IPS DF 6.9 (cell line): ENCODE measurements around the gene KRTAP2-3.

Source experiments
- DNase-seq: peaks from one replicate; pipeline ENCODE4 v3.0.0-alpha.2; 2013; ENCODE audit warnings: low read depth, low spot score
- H3K27ac ChIP-seq: one replicate; pipeline ENCODE4 v1.5.1; 2013; ENCODE audit warnings: low read length, control low read depth
- H3K27me3 ChIP-seq: 2 replicates; pipeline ENCODE4 v1.6.1; 2013; ENCODE audit warnings: mild to moderate bottlenecking, low read length; ENCODE audit not compliant: control insufficient read depth, insufficient read depth
- H3K36me3 ChIP-seq: 2 replicates; pipeline ENCODE4 v1.6.1; 2013; ENCODE audit warnings: low read length; ENCODE audit not compliant: control insufficient read depth, insufficient read depth
- H3K4me1 ChIP-seq: 2 replicates; pipeline ENCODE4 v1.6.1; 2013; ENCODE audit warnings: low read length; ENCODE audit not compliant: control insufficient read depth, insufficient read depth
- H3K4me3 ChIP-seq: 2 replicates; pipeline ENCODE4 v1.5.1; 2013; ENCODE audit warnings: mild to moderate bottlenecking, low read length
- H3K9me3 ChIP-seq: 2 replicates; pipeline ENCODE4 v1.6.1; 2013; ENCODE audit warnings: low read length, inconsistent platforms; ENCODE audit not compliant: control insufficient read depth, insufficient read depth
- WGBS: extraction: QIAGEN DNeasy Blood & Tissue Kit; methylation state at CpG from one replicate; pipeline ENCODE4 v1.1.7; 2013; ENCODE audit warnings: mixed read lengths, missing lambda C conversion rate; ENCODE audit not compliant: insufficient read length, insufficient coverage; 5-methylcytosine and 5-hydroxymethylcytosine counted together

The KRTAP2-3 gene

DNA sequence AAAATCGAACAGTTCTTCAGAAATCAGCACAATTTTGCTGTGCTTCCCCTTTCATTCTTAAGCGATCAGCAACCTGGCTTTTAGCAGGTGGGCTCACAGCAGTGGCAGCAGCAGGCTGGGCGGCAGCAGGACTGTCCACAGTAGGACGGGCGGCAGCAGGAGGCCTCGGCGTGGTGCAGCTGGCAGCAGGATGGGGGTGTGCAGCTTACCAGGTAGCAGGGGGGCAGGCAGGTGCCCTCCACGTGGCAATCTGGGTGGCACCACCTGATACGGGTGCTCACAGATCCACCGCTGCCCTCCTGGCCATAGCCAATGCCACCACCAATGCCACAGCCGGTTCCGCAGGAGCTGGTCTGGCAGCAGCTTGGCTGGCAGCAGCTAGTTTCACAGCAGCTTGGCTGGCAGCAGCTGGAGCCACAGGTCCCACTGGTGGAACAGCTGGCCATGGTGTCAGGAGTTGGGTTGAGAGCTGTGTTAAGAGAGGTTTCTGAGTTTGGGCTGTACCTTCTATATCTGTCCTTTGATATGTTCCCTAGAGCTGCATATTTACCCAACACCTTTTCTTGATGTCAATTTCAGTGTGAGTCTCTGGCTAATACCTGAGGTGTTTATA is 30.2 kb downstream of the KRTAP2-3 start, which contains the start of gene KRTAP1-4:
KRTAP1-4 (minus strand) TSS at position 563 of the 613 bp plus-strand sequence; CDS start at position 446, 117 bp downstream.
- DNase-seq, result no peak
- no CpG with 5 or more reads among the region's 12 CpGs for WGBS
- Histone ChIP-seq H3K4me1 (no peaks in the 10 kb centered on the region; the same call in 1 of the 2 replicates), H3K27me3 (no peaks in the 10 kb centered on the region), H3K27ac (no peak within 1 kb of the TSS), H3K9me3 (no peaks in the 10 kb centered on the region), H3K4me3 (no peak within 1 kb of the TSS), H3K36me3 (no peaks in the 10 kb centered on the region)

DNA sequence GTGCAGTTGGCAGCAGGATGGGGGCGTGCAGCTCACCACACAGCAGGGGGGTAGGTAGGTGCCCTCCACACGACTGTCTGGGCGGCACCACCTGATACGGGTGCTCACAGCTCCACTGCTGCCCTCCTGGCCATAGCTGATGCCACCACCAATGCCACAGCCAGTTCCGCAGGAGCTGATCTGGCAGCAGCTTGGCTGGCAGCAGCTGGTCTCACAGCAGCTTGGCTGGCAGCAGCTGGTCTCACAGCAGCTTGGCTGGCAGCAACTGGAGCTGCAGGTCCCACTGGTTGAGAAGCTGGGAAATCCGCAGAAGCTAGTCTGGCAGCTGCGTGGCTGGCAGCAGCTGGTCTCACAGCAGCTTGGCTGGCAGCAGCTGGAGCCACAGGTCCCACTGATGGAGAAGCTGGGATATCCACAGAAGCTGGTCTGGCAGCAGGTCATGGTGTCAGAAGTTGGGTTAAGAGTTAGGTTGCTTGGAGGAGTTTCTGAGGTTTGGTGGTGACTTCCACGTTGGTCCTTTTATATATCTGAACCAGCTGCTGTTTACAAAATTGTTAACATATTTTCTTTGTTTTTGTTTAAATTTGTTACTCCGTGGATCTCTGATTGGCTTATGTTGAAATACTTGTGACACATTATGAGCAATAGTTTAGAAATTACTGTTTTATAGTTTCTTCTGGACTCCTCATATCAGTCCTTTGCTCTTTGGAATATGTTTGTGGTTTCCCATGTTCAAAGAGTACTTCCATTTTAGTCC is 33.0 kb downstream of the KRTAP2-3 start, which contains the start of gene KRTAP1-5:
KRTAP1-5 (minus strand) TSS at position 494 of the 757 bp plus-strand sequence; CDS start at position 441, 53 bp downstream.
- no peaks in the 10 kb centered on the region for H3K9me3 ChIP-seq
- no peaks in the 10 kb centered on the region for H3K4me1 ChIP-seq
- H3K27ac ChIP-seq, result no peak within 1 kb of the TSS
- WGBS, result no CpG with 5 or more reads among the region's 9 CpGs
- DNase-seq, result no peak
- no peaks in the 10 kb centered on the region for H3K36me3 ChIP-seq
- no peaks in the 10 kb centered on the region for H3K27me3 ChIP-seq
- no peak within 1 kb of the TSS for H3K4me3 ChIP-seq

DNA sequence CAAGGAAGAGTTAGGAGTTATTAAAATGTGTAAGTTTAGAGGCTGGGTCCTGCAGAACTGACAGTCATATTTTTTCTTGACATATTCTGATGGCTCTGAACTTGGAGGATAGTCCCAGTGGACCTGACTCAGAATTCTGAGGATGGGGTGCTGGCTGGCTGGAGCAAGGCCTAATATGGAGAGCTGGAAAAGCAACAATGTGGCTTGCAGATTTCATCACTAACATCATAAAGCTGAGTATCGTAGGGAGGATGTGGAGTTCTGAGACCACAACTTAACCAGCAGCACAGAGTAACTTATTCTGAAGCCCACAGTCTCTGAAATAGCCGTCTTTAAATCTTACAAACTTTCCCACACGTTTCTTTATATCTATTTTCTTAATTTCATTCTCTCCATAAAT is 35.2 kb downstream of the KRTAP2-3 start:
- H3K4me3 ChIP-seq, result no peak overlapping the region
- H3K27me3 ChIP-seq, result no peaks in the 10 kb centered on the region
- no peaks in the 10 kb centered on the region for H3K4me1 ChIP-seq
- WGBS, result 100% methylated on average over 2 of the region's 3 CpGs
- no peak for DNase-seq
- H3K9me3 ChIP-seq, result no peaks in the 10 kb centered on the region
- H3K27ac ChIP-seq, result no peak overlapping the region
- H3K36me3 ChIP-seq, result no peaks in the 10 kb centered on the region

DNA sequence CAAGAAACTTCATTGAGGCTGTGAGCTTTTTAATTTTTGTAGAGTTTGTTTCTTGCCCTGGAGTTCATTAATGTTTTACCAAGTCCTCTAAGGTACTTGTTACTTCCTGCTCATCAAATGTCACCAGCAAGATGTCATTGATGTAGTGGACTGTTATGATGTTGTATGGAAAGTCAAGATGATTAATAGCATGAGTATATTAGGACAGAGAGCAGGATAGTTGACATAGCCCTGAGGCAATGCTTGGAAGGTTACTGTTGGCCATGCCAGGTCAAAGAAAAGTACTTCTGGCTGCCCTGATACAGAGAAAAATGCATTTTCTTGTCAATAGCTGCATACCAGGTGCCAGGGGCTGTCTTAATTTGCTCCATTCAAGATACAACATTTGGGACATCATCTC is 39.6 kb downstream of the KRTAP2-3 start:
- Histone ChIP-seq H3K27me3 (no peaks in the 10 kb centered on the region), H3K9me3 (no peaks in the 10 kb centered on the region), H3K36me3 (no peaks in the 10 kb centered on the region), H3K4me3 (no peak overlapping the region), H3K4me1 (no peaks in the 10 kb centered on the region; the same call in 1 of the 2 replicates), H3K27ac (no peak overlapping the region)
- no peak for DNase-seq

DNA sequence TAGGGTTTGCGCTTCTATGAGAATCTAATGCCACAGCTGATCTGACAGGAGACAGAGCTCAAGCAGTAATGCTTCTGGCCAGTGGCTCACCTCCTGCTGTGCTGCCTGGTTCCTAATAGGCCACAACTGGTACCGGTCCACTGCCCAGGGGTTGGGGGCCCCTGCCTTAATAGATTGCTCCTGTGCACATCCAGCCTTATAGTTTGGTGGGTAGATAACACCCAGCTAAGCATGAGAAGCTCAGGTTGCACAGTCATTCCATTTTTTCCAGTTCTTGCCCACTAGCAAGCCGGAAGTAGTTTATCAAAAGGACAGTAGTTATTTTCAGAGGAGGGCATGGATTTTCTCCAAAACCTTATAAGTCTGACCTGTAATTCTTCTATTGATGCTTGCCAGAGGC is 40.5 kb downstream of the KRTAP2-3 start:
- no peaks in the 10 kb centered on the region for H3K9me3 ChIP-seq
- no peak for DNase-seq
- no peaks in the 10 kb centered on the region for H3K36me3 ChIP-seq
- H3K27me3 ChIP-seq, result no peaks in the 10 kb centered on the region
- no CpG with 5 or more reads among the region's 3 CpGs for WGBS
- no peaks in the 10 kb centered on the region; the same call in 1 of the 2 replicates for H3K4me1 ChIP-seq
- no peak overlapping the region for H3K27ac ChIP-seq
- H3K4me3 ChIP-seq, result no peak overlapping the region

DNA sequence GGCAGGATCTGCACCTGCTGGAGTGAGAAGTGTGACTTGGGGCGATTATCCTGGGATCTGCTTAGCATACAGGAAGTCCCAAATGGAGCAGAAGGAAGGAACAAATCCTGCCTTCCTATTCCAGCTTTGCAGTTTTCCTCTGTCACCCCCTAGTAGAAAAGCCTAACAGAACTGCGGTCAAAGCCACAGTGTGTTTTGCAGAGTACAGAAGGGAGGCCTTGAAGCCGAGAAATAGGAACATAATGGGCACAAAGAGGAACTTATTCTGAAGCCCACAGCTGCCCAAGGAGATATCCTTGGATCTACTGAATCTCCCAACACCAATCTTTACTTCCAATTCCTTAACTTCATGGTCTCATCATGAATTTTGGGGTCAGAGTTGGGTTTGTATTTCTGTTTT is 41.4 kb downstream of the KRTAP2-3 start:
- Histone ChIP-seq H3K9me3 (no peaks in the 10 kb centered on the region), H3K4me1 (no peaks in the 10 kb centered on the region; the same call in 1 of the 2 replicates), H3K36me3 (no peaks in the 10 kb centered on the region), H3K27ac (no peak overlapping the region), H3K27me3 (no peaks in the 10 kb centered on the region), H3K4me3 (no peak overlapping the region)
- DNase-seq, result no peak
- no CpG with 5 or more reads among the region's 3 CpGs for WGBS

DNA sequence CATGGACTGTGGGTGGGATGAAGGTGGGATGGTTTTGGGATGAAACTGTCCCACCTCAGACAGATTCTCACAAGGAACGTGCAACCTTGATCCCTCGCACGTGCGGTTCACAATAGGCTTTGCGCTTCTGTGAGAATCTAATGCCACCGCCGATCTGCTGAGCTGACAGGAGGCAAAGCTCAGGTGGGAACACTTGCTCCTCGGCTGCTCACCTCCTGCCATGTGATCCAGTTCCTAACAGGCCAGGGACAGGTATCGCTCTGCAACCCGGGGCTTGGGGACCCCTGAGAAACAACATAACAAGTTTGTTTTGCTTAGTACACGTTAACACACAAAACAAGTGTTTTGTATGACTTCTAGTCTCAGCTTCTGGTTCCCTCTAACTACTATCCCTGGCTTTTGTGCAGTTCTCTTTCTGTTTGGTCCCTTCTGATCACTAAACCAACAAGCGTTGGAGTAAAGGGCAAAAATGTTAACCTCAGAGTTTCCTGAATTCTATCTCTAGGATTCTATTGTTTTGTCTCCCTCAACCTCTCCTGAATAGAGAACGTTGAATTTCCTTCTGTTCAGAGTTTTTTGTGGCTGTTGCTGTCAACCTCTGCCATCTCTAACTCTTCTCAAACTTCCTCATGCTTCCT is 43.2 kb downstream of the KRTAP2-3 start:
- Histone ChIP-seq H3K27ac (no peak overlapping the region), H3K9me3 (no peaks in the 10 kb centered on the region), H3K4me1 (no peaks in the 10 kb centered on the region; the same call in 1 of the 2 replicates), H3K27me3 (no peaks in the 10 kb centered on the region), H3K4me3 (no peak overlapping the region), H3K36me3 (no peaks in the 10 kb centered on the region)
- WGBS, result no CpG with 5 or more reads among the region's 13 CpGs
- no peak for DNase-seq

DNA sequence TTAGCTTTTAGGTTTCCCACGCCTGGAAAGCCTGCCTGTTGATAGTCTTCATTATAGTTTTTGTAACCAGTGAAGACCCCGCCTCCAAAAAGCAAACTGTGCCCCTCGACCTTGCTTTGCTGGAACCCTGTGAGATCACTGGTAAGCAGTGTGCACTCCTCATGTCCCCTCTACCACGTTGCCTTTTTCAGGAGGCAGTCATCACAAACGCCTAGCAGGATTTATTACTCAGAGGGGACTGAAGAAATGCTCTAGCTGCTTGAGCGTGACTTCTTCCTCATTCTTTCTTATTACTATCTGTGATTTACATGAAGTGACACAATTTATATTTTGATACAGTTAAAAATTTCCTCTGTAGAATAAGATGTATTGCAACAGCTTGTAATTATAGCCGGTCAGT is 44.5 kb downstream of the KRTAP2-3 start:
- no peaks in the 10 kb centered on the region; the same call in 1 of the 2 replicates for H3K4me1 ChIP-seq
- H3K9me3 ChIP-seq, result no peaks in the 10 kb centered on the region
- H3K4me3 ChIP-seq, result no peak overlapping the region
- WGBS, result no CpG with 5 or more reads among the region's 7 CpGs
- H3K36me3 ChIP-seq, result no peaks in the 10 kb centered on the region
- H3K27me3 ChIP-seq, result no peaks in the 10 kb centered on the region
- no peak overlapping the region for H3K27ac ChIP-seq
- no peak for DNase-seq

DNA sequence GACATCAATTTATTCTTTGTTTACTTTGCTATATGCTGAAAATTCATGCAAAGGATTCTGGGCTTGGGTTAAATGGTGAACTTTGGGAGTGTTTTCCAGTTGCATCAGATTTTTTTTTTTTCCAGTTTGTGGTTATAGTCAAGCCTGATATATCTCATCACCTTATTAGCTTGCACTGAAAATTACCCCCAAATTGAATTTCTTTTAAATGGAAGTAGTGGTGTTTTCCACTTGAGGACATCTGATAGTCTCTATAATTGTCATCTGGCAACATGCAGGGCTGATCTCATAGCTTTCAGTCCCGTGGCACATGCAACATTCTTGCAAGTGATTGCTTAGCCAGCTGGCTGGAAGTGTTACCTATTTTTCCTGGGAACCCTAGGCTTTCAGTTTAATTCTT is 46.3 kb downstream of the KRTAP2-3 start:
- WGBS, result no CpG with 5 or more reads among the region's 1 CpG
- Histone ChIP-seq H3K27me3 (no peaks in the 10 kb centered on the region), H3K36me3 (no peaks in the 10 kb centered on the region), H3K27ac (no peak overlapping the region), H3K4me1 (peaks cover 4% of the 10 kb centered on the region), H3K4me3 (no peak overlapping the region), H3K9me3 (no peaks in the 10 kb centered on the region)
- no peak for DNase-seq

DNA sequence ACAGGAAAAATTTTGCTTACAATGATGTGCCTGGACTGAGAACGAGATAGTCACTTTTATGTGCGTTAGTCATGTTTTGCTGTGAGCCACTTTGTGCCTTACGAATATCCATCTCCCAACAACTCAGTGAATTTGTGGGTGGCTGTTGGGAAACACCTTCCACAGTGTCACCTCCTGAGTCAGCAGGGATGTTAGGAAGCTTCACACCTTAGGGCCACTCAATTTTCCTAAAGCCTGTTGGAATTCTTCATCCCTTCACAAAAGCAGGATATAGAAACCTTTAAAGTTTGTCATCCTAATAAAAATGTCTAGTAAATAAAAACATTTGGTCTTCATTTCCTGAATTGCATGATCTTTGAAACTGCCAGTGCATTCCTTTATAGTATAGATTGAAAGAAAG is 46.7 kb downstream of the KRTAP2-3 start:
- no peak overlapping the region for H3K27ac ChIP-seq
- H3K36me3 ChIP-seq, result no peaks in the 10 kb centered on the region
- no peak for DNase-seq
- no peaks in the 10 kb centered on the region for H3K9me3 ChIP-seq
- H3K27me3 ChIP-seq, result no peaks in the 10 kb centered on the region
- no peak overlapping the region for H3K4me3 ChIP-seq
- H3K4me1 ChIP-seq, result peaks cover 6% of the 10 kb centered on the region
- no CpG with 5 or more reads among the region's 3 CpGs for WGBS
